Loucy (cell line): ENCODE data around the gene PIH1D2.

ENCODE experiments used
- H2AFZ ChIP-seq: fragments of 200-600 bp; sonication (generic); 2 replicates; pipeline ENCODE4 v1.6.0; 2016; ENCODE audit warnings: antibody characterized with exemption, mild to moderate bottlenecking, low read length, moderate library complexity
- H3F3A ChIP-seq: fragments of 200-600 bp; 2 replicates; pipeline ENCODE4 v1.6.0; 2016; ENCODE audit warnings: antibody characterized with exemption, low read depth, mild to moderate bottlenecking
- H3K27me3 ChIP-seq: fragments of 200-600 bp; sonication (generic); 2 replicates; pipeline ENCODE4 v1.6.1; 2014; ENCODE audit warnings: low read length, mild to moderate bottlenecking; ENCODE audit not compliant: insufficient read depth, poor library complexity, severe bottlenecking
- H3K36me3 ChIP-seq: fragments of 200-600 bp; sonication (generic); 2 replicates; pipeline ENCODE4 v1.6.1; 2016; ENCODE audit warnings: low read length; ENCODE audit not compliant: insufficient read depth
- H3K4me1 ChIP-seq: fragments of 200-600 bp; sonication (generic); 2 replicates; pipeline ENCODE4 v1.5.1; 2014; ENCODE audit warnings: low read length, mild to moderate bottlenecking; ENCODE audit not compliant: insufficient read depth, poor library complexity, severe bottlenecking
- H3K4me2 ChIP-seq: fragments of 200-600 bp; sonication (generic); 2 replicates; pipeline ENCODE4 v1.6.0; 2014; ENCODE audit warnings: antibody characterized with exemption, low read length, low read depth, mild to moderate bottlenecking; ENCODE audit not compliant: poor library complexity, severe bottlenecking
- H3K4me3 ChIP-seq: fragments of 200-600 bp; sonication (generic); 2 replicates; pipeline ENCODE4 v1.5.1; 2014; ENCODE audit warnings: low read length, mild to moderate bottlenecking, mixed read lengths; ENCODE audit not compliant: poor library complexity, severe bottlenecking
- H3K79me2 ChIP-seq: fragments of 200-600 bp; sonication (generic); 2 replicates; pipeline ENCODE4 v1.6.1; 2014; ENCODE audit warnings: low read length; ENCODE audit not compliant: insufficient read depth
- H3K9ac ChIP-seq: fragments of 200-600 bp; sonication (generic); 2 replicates; pipeline ENCODE4 v1.6.0; 2014; ENCODE audit warnings: mild to moderate bottlenecking, low read depth, low read length, moderate library complexity; ENCODE audit not compliant: poor library complexity, severe bottlenecking
- H3K9me2 ChIP-seq: fragments of 200-600 bp; sonication (generic); replicated peaks from 2 replicates; pipeline ENCODE4 v1.6.1; 2016; ENCODE audit warnings: low read depth, low read length, mixed read lengths
- H3K9me3 ChIP-seq: fragments of 200-600 bp; sonication (generic); 2 replicates; pipeline ENCODE4 v1.6.1; 2014; ENCODE audit warnings: mild to moderate bottlenecking, antibody characterized with exemption, low read length, low read depth; ENCODE audit not compliant: insufficient read depth
- H4K20me1 ChIP-seq: fragments of 200-600 bp; sonication (generic); 2 replicates; pipeline ENCODE4 v1.6.0; 2014; ENCODE audit warnings: antibody characterized with exemption, low read length, mild to moderate bottlenecking; ENCODE audit not compliant: insufficient read depth, poor library complexity, severe bottlenecking
- CTCF ChIP-seq: fragments of 200-600 bp; sonication (generic); conservative IDR thresholded peaks from 2 replicates; pipeline ENCODE4 v1.5.1; 2014; ENCODE audit warnings: mild to moderate bottlenecking, antibody characterized with exemption, low read length
- EZH2phosphoT487 ChIP-seq: fragments of 200-600 bp; IDR thresholded peaks from 2 replicates; pipeline ENCODE4 v1.6.1; 2018; ENCODE audit warnings: antibody characterized with exemption, mild to moderate bottlenecking, moderate library complexity, borderline replicate concordance

PIH1D2 gene

DNA sequence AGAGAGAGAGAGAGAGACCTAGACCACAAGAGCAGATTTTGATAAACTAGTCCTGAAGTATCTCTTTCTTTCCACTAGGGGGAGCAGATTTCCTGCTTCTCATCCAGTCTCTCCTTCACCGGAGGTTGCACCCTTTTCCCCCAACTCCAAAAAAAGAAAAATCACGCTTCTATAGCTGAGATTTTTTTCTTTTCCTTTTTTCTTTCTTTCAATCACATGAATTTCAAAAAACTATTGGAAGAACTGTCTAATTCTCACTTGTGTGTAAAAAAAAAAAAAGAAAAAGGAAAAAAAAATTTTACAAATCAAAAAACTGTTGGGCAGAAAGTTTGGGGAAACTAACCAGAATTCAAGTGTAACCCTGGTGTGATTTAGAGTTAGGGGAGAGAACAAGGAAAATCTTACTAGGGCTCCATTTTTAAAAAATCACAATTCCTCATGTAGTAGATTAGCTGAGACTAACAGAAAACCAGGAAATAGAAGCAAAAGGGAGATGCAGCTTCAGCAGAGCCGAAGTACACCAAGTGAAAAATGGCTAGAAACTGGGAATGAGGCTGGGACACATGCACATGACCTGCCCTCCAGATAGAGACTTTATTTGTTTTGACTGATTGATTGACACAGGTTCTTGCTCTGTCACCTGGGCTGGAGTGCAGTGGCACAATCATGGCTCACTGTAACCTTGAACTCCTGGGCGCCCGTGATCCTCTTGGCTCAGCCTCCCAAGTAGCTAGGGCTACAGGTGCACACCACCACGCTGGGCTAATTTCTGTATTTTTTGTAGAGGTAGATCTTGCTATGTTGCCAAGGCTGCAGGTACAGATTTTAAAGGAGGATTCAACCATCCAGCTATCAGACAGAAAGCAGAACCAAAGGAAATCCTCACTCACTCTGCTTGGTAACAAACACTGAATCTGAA, 40.0 kb upstream of the PIH1D2 start:
- no peaks in the 10 kb centered on the region for H3K27me3 ChIP-seq
- no peak overlapping the region for H2AFZ ChIP-seq
- no peaks in the 10 kb centered on the region for H4K20me1 ChIP-seq
- H3K4me3 ChIP-seq = no peak overlapping the region
- no peak overlapping the region for H3K4me2 ChIP-seq
- no peaks in the 10 kb centered on the region for H3F3A ChIP-seq
- no peaks in the 10 kb centered on the region for H3K9me2 ChIP-seq
- no peaks in the 10 kb centered on the region for H3K36me3 ChIP-seq
- no peaks in the 10 kb centered on the region for H3K4me1 ChIP-seq
- no peak for TF ChIP-seq EZH2phosphoT487
- TF ChIP-seq CTCF = peak; percentile 63
- H3K9me3 ChIP-seq = no peaks in the 10 kb centered on the region
- H3K9ac ChIP-seq = no peak overlapping the region
- no peaks in the 10 kb centered on the region for H3K79me2 ChIP-seq

GRCh38 chr11:112106070-112106469, 32.3 kb upstream of the PIH1D2 start:
- no peaks in the 10 kb centered on the region for H3K4me1 ChIP-seq
- H3K27me3 ChIP-seq = no peaks in the 10 kb centered on the region
- H3K36me3 ChIP-seq = no peaks in the 10 kb centered on the region
- H3K9me2 ChIP-seq = no peaks in the 10 kb centered on the region
- H3K9me3 ChIP-seq = no peaks in the 10 kb centered on the region
- no peak overlapping the region for H3K4me2 ChIP-seq
- H3F3A ChIP-seq = no peaks in the 10 kb centered on the region
- H3K79me2 ChIP-seq = no peaks in the 10 kb centered on the region
- no peaks in the 10 kb centered on the region for H4K20me1 ChIP-seq
- no peak overlapping the region for H3K4me3 ChIP-seq
- no peak overlapping the region for H2AFZ ChIP-seq
- H3K9ac ChIP-seq = no peak overlapping the region
- TF ChIP-seq EZH2phosphoT487 (no peak), CTCF (no peak)

DNA sequence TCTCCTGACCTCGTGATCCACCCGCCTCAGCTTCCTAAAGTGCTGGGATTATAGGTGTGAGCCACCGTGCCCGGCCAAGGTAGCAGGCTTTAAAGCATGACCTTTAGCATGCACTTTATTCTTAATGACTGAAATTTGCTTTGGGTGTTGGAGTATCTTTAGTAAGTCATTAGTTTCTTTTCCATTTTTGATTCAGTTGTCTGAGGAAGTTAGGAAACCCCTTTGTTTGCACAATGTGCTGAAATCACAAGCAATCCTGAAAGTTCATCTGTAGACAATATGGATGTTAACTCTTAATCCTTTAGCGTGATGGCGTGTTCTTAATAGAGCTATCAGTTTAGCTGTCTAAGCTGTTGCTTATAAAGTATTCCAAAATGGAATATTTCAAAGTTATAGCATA, 29.6 kb upstream of the PIH1D2 start:
- H3K4me1 ChIP-seq = no peaks in the 10 kb centered on the region
- no peak overlapping the region for H3K9ac ChIP-seq
- no peak overlapping the region for H3K4me2 ChIP-seq
- no peaks in the 10 kb centered on the region for H3K9me3 ChIP-seq
- H4K20me1 ChIP-seq = no peaks in the 10 kb centered on the region
- H3F3A ChIP-seq = no peaks in the 10 kb centered on the region
- no peaks in the 10 kb centered on the region for H3K27me3 ChIP-seq
- no peak overlapping the region for H2AFZ ChIP-seq
- H3K9me2 ChIP-seq = no peaks in the 10 kb centered on the region
- TF ChIP-seq CTCF (no peak), EZH2phosphoT487 (no peak)
- no peaks in the 10 kb centered on the region for H3K36me3 ChIP-seq
- H3K4me3 ChIP-seq = no peak overlapping the region
- no peaks in the 10 kb centered on the region for H3K79me2 ChIP-seq
